Panc1 (cell line): ENCODE results near the gene CRADD. TPM values are rescaled to one million over a fixed set of nuclear protein-coding genes. Genes with fewer than 3 reads are reported as not detected.

Experiments
- ATAC-seq: fragments of 200-7000 bp; cut with Tn5 transposase; 2 replicates; pipeline ENCODE4 v1.9.1; 2020; ENCODE audit warnings: mild to moderate bottlenecking, moderate library complexity
- BruUV-seq: library from RNA; stranded (reverse); fragments of 400-500 nt; replicated peaks from 2 replicates; lab custom pipeline; 2021; lab: Mats Ljungman, UMichigan
- CTCF ChIA-PET: fragments of 300-600 bp; sonication (Branson Sonifier 250); formaldehyde crosslinking; loops from one replicate; lab custom pipeline; 2022; ENCODE audit warnings: antibody characterized with exemption; lab: Charles Lee
- POLR2A ChIA-PET: fragments of 300-600 bp; sonication (Branson Sonifier 250); formaldehyde crosslinking; loops from one replicate; lab custom pipeline; 2022; ENCODE audit warnings: antibody characterized with exemption; lab: Charles Lee
- DNase-seq: peaks from one replicate; pipeline ENCODE4 v3.0.0-alpha.2; 2010; ENCODE audit warnings: low read depth, low spot score
- H3K27ac ChIP-seq: 2 replicates; pipeline ENCODE4 v1.5.1; 2011; ENCODE audit warnings: mild to moderate bottlenecking, low read length, inconsistent platforms
- H3K27me3 ChIP-seq: fragments of 200-500 bp; sonication (Bioruptor generic); 2 replicates; pipeline ENCODE4 v1.6.0; 2014; ENCODE audit warnings: low read length, inconsistent platforms; ENCODE audit not compliant: control insufficient read depth, insufficient read depth
- H3K36me3 ChIP-seq: fragments of 200-500 bp; sonication (Bioruptor generic); 2 replicates; pipeline ENCODE4 v1.5.1; 2014; ENCODE audit warnings: inconsistent platforms, mild to moderate bottlenecking, low read length, moderate library complexity; ENCODE audit not compliant: control insufficient read depth, insufficient read depth
- H3K4me1 ChIP-seq: 2 replicates; pipeline ENCODE4 v1.5.1; 2011; ENCODE audit warnings: inconsistent platforms, mild to moderate bottlenecking, low read length, moderate library complexity; ENCODE audit not compliant: control insufficient read depth, insufficient read depth
- H3K4me3 ChIP-seq, 2 experiments: 2 replicates each; pipeline ENCODE4 v1.5.1; 2011 to 2012; ENCODE audit warnings: low read depth in 2 of 2, low read length in 2 of 2, mild to moderate bottlenecking in 2 of 2, inconsistent platforms in 1 of 2, moderate library complexity in 1 of 2
- H3K9me3 ChIP-seq: fragments of 200-500 bp; sonication (Bioruptor generic); 2 replicates; pipeline ENCODE4 v1.5.1; 2014; ENCODE audit warnings: low read depth, mild to moderate bottlenecking, inconsistent platforms, low read length, moderate library complexity; ENCODE audit not compliant: control insufficient read depth, insufficient read depth
- CTCF ChIP-seq: fragments of 450-650 bp; IDR thresholded peaks from 2 replicates; pipeline ENCODE4 v1.5.1; 2017; ENCODE audit warnings: mild to moderate bottlenecking
- POLR2AphosphoS5 ChIP-seq: IDR thresholded peaks from 2 replicates; pipeline ENCODE4 v1.6.1; 2012; ENCODE audit warnings: mild to moderate bottlenecking, low read depth, low read length, moderate library complexity
- REST ChIP-seq, 2 experiments: IDR thresholded peaks; 2 replicates each; pipeline ENCODE4 v1.6.1; 2011 to 2012; ENCODE audit warnings: low read depth in 2 of 2, control low read depth in 1 of 2, low read length in 1 of 2, mild to moderate bottlenecking in 1 of 2, moderate library complexity in 1 of 2; ENCODE audit not compliant: insufficient read depth in 1 of 2
- SIN3A ChIP-seq: IDR thresholded peaks from 2 replicates; pipeline ENCODE4 v1.6.1; 2012; ENCODE audit warnings: low read depth, mild to moderate bottlenecking, low read length, moderate library complexity, borderline replicate concordance; ENCODE audit not compliant: insufficient read depth
- TCF7L2 ChIP-seq: IDR thresholded peaks from 2 replicates; pipeline ENCODE4 v1.6.1; 2011; ENCODE audit warnings: mild to moderate bottlenecking, low read depth, low read length, inconsistent platforms
- in situ Hi-C: cut with HindIII; loops from 2 replicates; pipeline ENCODE4 v1.10.0; 2016; ENCODE audit warnings: low sequenced_read_pairs, low pct_unique_long_range_greater_than_20kb
- intact Hi-C: fragments of 100-400 bp; cut with micrococcal nuclease; formaldehyde crosslinking; loops from one replicate; pipeline ENCODE4 v1.10.0; 2022; ENCODE audit not compliant: unreplicated experiment
- total RNA-seq: library from RNA; stranded (reverse); gene quantifications from one replicate; pipeline ENCODE4 v1.2.1, GENCODE V29; 2021; ENCODE audit not compliant: unreplicated experiment

The CRADD gene
- total RNA-seq, 1 experiment from 2014 or later = 7.0 TPM

GRCh38 chr12:93638095-93638494 lies 39.1 kb upstream of the CRADD start:
- in situ Hi-C loops = no loop called here
- TF ChIP-seq POLR2AphosphoS5 = no peak
- TF ChIP-seq CTCF = no peak
- H3K9me3 ChIP-seq = no peaks in the 10 kb centered on the region
- no peaks in the 10 kb centered on the region for H3K36me3 ChIP-seq
- H3K27me3 ChIP-seq = no peaks in the 10 kb centered on the region; the same call in 1 of the 2 replicates
- POLR2A ChIA-PET = no interaction called here
- no peak overlapping the region for H3K27ac ChIP-seq
- H3K4me3 ChIP-seq = no peak overlapping the region
- no TSS peak for BruUV-seq
- intact Hi-C loops = no loop called here
- no peaks in the 10 kb centered on the region for H3K4me1 ChIP-seq
- ATAC-seq (no peak), DNase-seq (no peak)
- CTCF ChIA-PET = interaction anchor here (0.7 kb wide), 1 partner anchor 225 kb away, joined by 3 read pairs; no protein-coding TSS in a partner anchor

- intact Hi-C loops (no loop called here), in situ Hi-C loops (no loop called here)
- DNase-seq (no peak), ATAC-seq (no peak)
- TF ChIP-seq CTCF (no peak), TCF7L2 (no peak), REST (IDR thresholded peaks at IDR 0.05; ENCODE audit: insufficient read depth in 1 of 2, low read depth in 2 of 2, low read length in 1 of 2) (no peak), SIN3A (no peak), POLR2AphosphoS5 (no peak)
- no peaks in the 10 kb centered on the region for H3K4me1 ChIP-seq
- H3K4me3 ChIP-seq = no peak overlapping the region
- no TSS peak for BruUV-seq
- no peaks in the 10 kb centered on the region for H3K9me3 ChIP-seq
- H3K27me3 ChIP-seq = no peaks in the 10 kb centered on the region; the same call in 1 of the 2 replicates
- ChIA-PET POLR2A (no interaction called here), CTCF (interaction anchor here (0.7 kb wide), 1 partner anchor 10 kb away, joined by 3 read pairs; no protein-coding TSS in a partner anchor)
- no peaks in the 10 kb centered on the region for H3K36me3 ChIP-seq
- H3K27ac ChIP-seq = no peak overlapping the region
Observed at GRCh38 chr12:93638954-93639353, 38.2 kb upstream of the CRADD start.
